ENCODE data around the gene SHANK1.

SHANK1 gene

DNA sequence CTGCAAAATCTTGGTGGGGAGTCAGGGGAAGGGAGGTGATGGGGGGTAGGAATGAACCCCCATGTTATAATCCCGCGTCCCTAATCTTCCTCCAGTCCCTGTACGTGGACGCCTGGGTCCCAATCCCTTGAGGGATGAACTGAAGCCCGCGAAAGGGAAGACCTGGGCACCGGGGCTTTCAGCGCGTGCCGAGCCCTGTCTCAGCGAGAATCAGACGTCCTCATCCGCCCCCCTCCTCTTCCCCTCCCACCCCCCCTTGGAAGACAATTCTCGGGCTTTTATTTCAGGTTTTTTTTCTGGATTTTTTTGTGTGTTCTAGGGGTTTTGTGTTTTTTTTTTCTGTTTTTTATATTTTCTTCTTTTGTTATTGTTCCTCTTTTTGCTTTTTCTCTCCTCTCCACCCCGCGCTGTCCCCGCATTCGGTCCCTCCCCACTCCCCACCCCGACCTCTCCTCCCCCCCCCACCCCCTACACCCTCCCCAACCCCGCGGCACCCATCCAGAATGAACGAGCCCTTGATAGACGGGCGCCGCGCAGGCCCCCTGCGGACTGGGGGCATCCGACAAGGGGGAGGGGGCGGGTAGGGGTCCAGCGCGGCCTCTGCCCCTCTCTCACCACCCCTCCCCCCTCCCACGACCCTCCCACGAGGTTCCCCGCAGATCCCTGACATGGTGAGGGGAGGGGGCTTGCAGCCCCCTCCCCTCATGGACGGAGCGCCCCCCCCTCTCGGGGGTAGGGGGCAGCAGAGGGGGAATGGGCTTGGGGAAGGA lies 60.1 kb downstream of the SHANK1 start:
- no peak overlapping the region for H3K4me3 ChIP-seq (ENCODE audit: low read length)
- TF ChIP-seq, protein P1, sequence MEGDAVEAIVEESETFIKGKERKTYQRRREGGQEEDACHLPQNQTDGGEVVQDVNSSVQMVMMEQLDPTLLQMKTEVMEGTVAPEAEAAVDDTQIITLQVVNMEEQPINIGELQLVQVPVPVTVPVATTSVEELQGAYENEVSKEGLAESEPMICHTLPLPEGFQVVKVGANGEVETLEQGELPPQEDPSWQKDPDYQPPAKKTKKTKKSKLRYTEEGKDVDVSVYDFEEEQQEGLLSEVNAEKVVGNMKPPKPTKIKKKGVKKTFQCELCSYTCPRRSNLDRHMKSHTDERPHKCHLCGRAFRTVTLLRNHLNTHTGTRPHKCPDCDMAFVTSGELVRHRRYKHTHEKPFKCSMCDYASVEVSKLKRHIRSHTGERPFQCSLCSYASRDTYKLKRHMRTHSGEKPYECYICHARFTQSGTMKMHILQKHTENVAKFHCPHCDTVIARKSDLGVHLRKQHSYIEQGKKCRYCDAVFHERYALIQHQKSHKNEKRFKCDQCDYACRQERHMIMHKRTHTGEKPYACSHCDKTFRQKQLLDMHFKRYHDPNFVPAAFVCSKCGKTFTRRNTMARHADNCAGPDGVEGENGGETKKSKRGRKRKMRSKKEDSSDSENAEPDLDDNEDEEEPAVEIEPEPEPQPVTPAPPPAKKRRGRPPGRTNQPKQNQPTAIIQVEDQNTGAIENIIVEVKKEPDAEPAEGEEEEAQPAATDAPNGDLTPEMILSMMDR (IDR thresholded peaks at IDR 0.05; ENCODE audit: insufficient read depth, low read depth, low read length, missing control alignments), result no peak
- no peak for DNase-seq (ENCODE audit: low read depth)

DNA sequence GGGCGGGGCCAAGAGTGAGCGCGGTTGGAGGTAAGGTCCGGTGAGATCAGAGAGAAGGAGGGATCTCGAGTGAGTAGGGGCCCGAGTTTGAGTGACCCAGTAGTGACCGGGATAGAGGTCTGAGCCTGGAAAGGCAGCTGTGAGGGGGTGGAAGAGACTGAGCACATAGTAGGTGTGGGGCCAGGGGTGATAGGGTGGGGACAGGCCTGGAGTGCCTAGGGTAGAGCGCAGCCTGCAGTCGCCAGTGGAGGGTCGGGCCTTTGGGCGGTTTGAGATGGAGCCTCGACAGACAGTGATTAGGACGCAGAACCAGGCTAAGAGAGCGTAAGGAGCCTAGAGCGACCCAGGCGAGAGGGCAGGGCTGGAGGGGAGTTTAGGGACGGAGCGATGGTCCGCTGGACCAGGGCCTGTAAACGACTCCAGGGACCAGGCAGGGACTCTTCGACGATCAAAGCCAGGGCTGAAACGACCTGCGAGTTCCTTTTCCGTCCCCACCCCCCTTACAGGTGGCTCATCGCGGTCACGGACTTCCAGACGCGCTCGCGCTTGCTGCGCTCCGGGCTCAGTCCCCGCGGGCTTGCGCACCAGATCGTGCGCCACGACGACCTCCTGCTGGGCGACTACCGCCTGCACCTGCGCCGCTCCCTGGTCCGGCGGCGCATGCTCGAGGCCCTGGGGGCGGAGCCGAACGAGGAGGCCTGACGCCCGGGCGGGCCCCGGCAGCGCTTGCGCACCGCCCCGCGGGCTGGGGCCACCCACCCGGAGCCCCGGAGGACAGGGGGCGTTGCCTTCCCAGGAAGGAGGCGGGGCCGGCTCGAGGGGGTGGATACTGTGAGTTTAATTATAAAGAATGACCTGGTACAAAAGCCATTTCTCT lies 60.9 kb downstream of the SHANK1 start:
- TF ChIP-seq, protein P1 (IDR thresholded peaks at IDR 0.05; ENCODE audit: insufficient read depth, low read depth, low read length, missing control alignments), result no peak
- no peak overlapping the region for H3K4me3 ChIP-seq (ENCODE audit: low read length)
- peak; percentile 6 for DNase-seq (ENCODE audit: low read depth)

DNA sequence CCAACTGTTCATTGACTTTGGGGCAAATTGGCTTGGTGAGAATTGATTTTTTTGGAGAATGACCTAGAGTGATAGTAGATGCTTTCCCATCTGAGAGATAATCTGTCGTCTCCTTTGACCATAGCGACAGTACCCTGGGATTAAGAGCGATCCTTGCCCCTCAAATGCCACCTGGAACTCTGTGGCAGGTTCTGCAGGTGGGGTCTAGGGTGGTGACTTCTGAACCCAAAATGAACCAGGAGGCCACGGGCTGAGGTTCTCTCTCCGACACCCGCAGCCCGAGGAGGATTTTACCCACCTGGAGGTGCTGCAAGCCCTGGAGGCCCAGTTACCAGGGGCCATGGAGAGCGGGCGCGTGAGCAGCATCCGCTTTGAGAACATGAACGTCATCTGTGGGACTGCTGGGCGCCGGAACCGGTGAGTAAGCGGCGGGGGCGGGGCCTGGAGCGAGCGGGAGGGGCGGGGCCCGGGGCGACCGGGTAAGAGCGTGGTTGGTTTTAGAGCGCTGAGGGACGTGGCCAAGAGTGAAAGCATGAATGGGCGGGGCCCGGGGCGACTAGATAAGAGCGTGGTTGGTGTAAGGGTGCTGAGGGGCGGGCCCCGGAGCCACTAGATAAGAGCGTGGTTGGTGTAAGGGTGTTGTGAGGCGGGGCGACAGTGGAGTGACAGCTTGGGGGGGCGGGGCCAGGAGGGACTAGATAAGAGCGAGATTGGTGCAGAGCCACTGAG lies 61.7 kb downstream of the SHANK1 start:
- H3K4me3 ChIP-seq (ENCODE audit: low read length), result no peak overlapping the region
- peak; percentile 43 for DNase-seq (ENCODE audit: low read depth)
- TF ChIP-seq, protein P1 (IDR thresholded peaks at IDR 0.05; ENCODE audit: insufficient read depth, low read depth, low read length, missing control alignments), result no peak

GRCh38 chr19:50657222-50657669 lies 62.4 kb downstream of the SHANK1 start:
- no peak for DNase-seq (ENCODE audit: low read depth)
- TF ChIP-seq, protein P1 (IDR thresholded peaks at IDR 0.05; ENCODE audit: insufficient read depth, low read depth, low read length, missing control alignments), result no peak
- no peak overlapping the region for H3K4me3 ChIP-seq (ENCODE audit: low read length)

DNA sequence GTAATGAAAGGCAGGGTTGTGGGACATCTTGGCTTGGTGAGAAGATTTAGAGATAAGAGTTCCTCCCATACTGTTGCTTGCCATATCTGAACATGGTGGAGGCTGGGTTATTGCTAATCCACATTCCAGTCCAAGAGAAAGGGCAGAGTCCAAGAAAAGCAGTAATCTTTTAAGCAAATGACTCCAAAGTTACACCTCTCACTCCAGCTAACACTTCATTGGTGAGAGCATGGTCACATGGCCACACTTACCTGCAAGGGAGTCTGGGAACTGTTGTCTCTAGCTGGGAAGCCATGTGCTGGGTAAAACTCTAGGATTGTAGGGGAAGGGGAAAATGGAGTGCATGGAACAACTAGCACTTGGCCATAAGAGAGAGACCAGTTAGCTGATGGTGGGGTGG lies 64.7 kb downstream of the SHANK1 start:
- DNase-seq (ENCODE audit: low read depth), result no peak

DNA sequence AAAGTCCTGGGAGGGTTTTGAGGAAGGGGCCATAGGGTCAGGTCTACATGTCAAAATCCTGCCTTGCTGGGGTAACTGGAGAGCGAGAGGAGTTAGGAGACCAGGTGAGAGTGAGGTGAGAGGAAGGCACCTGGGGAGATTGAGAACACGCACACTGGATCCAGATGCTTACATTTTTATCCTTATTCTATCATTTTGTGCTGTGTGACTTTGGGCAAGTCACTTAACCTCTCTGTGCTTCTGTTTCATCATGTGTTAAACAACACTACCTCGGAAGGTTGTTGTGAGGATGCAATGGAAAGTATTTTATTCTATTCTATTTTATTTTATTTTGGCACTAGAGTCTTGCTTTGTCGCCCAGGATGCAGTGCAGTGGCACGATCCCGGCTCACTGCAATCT lies 66.9 kb downstream of the SHANK1 start:
- TF ChIP-seq, protein P1 (IDR thresholded peaks at IDR 0.05; ENCODE audit: insufficient read depth, low read depth, low read length, missing control alignments), result no peak

More for the DNA sequence above, 64.7 kb downstream of the SHANK1 start:
- H3K4me3 ChIP-seq (ENCODE audit: low read length), result no peak overlapping the region
- TF ChIP-seq, protein P1 (IDR thresholded peaks at IDR 0.05; ENCODE audit: insufficient read depth, low read depth, low read length, missing control alignments), result no peak

More for the DNA sequence above, 66.9 kb downstream of the SHANK1 start:
- no peak for DNase-seq (ENCODE audit: low read depth)
- H3K4me3 ChIP-seq (ENCODE audit: low read length), result no peak overlapping the region
